Erythroblast (primary cell): ENCODE results near the gene AOPEP.

ENCODE experiments used
- GATA1 ChIP-seq: IDR thresholded peaks from 2 replicates; pipeline ENCODE4 v1.6.1; 2011; ENCODE audit warnings: low read depth, mild to moderate bottlenecking, control low read depth, low read length, moderate library complexity
- POLR2A ChIP-seq: IDR thresholded peaks from 2 replicates; pipeline ENCODE4 v1.6.1; 2011; ENCODE audit warnings: mild to moderate bottlenecking, low read length

GRCh38 chr9:95128177-95128524 is 401.7 kb downstream of the AOPEP start:
- TF ChIP-seq POLR2A, result no peak
- no peak for TF ChIP-seq GATA1
